Measurements from ENCODE around the gene MMUT.
"Not testable (repeated sequence)": the region's sequence is repeated elsewhere in the genome, so short reads cannot be mapped to it uniquely, and the experiment has no call there.

Gene MMUT

DNA sequence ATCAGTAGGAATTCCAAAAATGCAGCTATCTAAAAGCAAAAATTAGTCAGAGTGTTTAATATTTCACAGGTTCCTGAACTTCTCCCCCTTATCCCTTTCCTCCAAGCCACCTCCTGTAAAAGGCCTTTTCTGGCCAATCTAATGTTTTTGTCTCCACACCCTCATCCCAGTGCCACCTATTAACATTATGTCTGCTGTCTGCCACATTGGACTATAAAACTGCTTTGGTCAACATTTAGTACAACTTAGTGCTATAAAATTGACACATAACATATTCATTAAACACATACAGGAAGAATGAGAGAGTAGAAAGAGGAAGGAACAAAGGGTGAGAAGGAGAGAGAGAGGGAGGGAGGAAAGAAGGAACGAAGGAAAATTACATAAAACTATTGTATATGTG is 47.7 kb downstream of the MMUT start:
- DNase-seq = no peak

DNA sequence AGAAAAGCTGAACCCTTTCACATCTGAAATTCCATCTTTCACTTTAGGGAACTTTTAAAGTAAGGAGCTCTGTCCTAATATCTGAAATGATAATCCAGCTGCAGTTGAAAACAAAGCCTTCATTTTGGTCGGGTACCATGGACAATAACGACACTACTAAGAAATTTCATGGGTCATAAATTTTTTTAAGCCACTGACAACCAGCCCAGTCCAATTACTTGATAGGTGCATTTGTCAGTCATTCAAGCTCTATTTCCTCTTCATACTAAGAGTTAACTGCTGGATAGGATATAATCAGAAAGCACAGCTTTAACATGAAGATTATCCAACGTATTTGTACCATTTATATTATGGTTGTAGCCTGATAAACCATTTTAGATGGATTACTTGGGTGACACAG is 52.5 kb downstream of the MMUT start:
- DNase-seq = no peak

DNA sequence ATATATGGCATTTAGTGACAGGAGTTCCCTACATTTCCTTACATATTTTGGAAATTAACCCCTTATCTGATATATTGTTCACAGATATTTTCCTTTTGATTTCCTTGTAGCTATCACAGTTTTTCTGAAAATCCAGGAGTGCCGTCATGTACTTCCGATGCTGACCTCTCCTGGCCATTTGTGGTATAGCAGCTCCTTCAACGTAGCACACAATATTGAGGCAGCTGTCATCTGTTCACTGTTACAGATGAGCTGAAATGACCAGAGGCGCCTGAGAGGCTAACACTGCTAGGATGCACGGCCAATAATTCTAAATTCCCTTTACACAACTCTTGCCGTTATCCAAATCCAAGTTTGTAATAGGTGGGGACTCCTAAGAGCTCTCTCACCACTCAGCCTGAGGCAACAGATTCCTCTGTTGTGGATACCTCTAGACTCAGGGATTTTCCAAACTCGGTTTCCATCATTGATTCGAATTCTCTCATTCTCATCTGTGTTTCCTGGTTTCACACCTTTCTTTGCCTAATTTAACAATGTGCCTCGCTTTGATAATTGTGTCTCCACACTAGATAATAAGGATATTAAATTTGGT is 53.0 kb downstream of the MMUT start:
- peak; percentile 30 for DNase-seq

DNA sequence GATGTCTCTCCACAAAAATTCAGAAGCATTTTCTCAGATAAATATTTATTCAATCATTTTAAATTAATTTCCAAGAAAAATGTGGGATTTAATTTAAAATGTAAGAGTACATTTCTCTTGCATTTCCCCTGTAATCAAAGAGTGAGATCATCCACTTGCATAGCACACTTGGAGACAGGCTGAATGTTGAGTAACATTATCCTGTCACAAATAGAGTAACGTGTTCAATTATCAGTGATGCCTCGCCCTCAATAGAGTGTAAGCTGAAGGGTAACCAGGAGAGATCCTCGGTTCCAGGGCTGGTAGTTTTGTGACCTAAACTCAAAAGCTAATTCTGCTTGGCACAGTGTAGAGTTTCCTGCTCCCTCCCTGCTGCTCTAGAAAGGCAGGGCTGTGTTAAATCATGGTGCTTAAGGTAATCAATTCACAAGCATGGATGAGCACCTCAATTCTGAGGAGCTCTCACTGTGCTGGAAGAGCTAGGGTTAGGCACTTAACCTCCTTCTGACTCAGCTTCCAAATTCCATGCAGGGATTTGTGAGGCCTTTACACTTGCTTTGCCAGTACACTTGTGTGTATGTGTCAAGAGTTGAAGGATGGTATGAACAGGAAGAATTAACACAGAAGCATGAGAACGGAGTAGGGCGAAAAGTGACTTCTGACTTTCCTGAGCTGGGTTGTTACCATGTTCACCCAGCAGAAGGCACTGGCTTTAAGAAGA is 56.6 kb downstream of the MMUT start:
- DNase-seq = no peak

DNA sequence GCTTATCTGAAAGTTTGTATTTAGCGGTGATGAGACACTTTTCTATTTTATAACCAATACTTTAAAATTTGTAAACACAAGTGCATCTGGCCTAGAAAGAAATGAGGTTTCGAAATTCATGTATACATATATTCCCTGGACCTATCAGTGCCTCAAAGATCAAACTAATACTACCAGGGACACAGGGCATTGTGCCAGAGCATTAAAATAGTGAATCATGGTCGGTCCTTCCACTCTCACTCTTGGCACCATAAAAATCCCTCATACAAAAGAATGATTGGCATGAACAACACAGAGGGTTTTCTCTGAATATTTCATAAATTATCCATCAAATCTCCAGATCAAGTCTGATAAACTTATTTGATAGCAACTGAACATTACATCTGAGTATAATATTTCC is 62.0 kb downstream of the MMUT start:
- DNase-seq = no peak

DNA sequence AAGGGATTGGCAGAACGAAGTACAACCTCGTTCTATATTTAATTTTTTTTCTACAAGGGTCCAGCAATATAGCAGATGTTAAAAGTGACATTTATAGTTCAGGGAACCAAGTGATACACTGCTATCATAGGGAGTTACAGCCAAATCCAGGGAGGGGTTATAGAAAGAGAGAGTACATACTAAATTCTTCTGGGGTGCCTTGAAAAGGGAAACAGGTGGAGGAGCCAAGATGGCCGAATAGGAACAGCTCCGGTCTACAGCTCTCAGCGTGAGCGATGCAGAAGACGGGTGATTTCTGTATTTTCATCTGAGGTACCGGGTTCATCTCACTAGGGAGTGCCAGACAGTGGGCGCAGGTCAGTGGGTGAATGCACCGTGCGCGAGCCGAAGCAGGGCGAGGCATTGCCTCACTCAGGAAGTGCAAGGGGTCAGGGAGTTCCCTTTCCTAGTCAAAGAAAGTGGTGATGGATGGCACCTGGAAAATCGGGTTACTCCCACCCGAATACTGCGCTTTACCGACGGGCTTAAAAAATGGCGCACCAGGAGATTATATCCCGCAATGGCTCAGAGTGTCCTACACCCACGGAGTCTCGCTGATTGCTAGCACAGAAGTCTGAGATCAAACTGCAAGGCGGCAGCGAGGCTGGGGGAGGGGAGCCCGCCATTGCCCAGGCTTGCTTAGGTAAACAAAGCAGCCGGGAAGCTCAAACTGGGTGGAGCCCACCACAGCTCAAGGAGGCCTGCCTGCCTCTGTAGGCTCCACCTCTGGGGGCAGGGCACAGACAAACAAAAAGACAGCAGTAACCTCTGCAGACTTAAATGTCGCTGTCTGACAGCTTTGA is 76.2 kb downstream of the MMUT start:
- not testable (repeated sequence) for DNase-seq

DNA sequence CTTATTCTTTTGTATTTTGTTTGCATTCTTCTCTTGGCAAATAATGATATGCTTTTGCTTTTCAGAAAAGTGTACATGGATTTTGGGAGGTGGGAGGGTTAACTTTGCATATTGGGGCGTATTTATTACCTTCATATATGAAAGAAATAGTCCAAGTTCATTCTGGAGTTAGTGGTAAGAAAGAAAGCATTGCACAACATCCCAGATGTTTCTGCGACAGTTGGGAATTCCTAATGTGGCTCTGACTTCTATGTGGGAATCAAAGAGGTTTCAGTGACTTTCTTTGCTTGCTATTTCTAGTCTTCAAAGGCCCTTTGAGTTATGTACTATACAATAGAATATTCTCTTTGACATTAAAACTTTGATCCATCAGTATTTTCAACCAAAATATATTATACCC is 78.1 kb downstream of the MMUT start:
- DNase-seq = no peak

All from NCI-H2081 treated with DMSO at 0.1 percent for 48 hours (cell line).